Measurements from ENCODE around the gene CDCP1.

Gene CDCP1

DNA sequence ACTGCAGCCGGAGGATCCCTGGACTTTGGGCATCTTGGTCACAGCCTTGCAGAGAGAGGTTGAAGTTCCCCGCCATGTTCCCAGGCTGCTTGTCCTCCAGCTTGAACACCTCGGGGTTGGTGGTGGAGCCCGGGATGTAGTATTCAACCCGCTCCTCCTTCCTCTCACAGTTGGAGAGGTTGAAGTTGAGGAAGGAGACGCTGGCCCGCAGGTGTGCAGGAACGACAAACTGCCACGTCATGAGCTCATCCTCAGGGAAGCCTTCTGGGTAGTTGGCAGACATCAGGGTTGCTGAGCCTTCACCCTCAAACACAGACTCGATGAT is 35.7 kb downstream of the CDCP1 start:
- DNase-seq (ENCODE audit: low read depth), result no peak

DNA sequence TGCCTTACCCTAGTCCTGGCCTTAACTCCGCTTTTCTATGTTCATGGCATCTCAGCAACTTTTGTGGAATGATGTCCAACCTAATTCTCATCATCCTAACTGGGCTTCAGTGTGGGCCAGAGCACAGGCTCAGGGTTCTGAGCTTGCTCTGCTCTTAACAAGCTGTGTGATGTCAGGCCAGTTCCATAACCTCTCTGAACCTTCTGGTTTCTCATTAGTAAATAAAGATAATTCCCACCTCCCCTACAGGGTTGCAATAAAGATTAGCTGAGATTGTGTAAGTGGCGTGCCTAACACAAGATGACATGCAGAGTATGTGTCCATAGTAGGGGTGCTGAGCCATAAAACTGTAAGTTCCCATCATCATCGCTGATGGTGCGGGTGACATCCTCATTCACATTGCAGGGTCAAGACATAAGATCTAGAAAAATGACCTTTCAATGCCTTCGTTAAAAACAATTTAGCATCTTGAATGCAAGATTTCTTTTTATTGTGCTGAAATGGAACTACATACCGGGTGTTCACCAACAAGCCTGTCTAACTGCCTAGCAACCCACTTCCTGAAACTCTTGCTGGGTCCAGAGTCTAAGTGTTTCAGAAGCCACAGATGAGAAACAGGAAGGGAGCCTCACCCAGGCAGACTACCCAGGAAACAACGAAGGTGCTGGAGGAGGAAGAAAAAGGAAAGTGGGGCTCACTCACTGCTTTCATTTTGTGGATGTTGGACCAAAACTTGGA is 36.2 kb downstream of the CDCP1 start:
- peak; percentile 40 for DNase-seq (ENCODE audit: low read depth)

DNA sequence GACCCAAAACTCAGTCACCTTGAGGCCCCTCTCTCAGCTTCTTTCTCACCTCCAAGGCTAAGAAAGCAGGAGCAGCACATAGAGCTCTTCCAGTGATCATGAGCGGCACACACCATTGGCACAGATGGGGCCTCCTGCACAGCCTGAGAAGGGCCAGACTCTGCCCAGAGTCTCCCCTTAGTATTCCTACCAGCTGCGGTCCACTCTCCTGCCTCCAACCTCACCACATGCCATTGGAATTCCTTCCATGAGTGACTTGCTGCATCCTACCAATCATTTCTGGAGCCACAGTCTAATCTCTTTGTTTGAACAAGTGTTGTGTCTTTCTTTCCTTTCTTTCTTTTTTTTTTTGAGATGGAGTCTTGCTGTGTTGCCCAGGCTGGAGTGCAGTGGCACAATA is 39.3 kb downstream of the CDCP1 start:
- peak; percentile 32 for DNase-seq (ENCODE audit: low read depth)

DNA sequence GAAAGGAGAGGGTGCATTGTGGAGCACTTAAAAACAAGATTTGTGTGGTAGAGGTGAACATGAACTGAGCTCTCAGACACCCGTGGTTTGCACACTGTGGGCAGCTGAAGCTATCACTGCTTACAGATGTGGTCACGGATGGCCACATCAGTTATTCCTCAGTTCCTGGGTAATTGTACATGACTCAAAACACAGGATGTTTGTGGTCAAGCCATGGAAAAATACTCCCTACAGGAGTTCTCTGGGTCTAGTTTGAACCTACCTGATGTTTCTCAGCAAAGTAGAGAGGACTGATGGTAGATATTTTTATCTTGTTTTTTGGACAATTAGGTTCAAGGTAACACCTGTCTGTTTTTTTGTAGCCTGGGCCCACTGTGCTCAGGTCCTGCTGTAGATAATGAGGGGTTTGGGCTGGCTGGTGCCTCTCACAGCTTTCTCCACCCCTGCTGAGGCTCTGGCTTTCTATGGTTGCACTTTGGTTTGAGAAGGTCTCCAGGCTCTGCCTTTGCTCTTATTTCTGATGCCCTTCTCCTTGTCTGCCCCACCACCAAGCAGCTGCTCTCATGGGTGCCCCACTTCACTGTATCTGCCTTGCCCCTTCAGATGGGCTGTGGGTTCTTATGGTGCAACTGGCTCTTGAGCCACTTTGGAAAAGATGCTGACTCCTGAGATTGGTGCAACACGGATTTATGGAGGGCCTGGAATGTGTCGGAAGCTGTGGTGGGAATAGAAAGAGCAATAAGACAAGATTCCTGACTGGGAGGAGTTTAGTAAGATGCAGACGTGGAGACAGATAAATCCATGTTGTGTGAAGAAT is 40.1 kb downstream of the CDCP1 start:
- DNase-seq (ENCODE audit: low read depth), result peak; percentile 86

DNA sequence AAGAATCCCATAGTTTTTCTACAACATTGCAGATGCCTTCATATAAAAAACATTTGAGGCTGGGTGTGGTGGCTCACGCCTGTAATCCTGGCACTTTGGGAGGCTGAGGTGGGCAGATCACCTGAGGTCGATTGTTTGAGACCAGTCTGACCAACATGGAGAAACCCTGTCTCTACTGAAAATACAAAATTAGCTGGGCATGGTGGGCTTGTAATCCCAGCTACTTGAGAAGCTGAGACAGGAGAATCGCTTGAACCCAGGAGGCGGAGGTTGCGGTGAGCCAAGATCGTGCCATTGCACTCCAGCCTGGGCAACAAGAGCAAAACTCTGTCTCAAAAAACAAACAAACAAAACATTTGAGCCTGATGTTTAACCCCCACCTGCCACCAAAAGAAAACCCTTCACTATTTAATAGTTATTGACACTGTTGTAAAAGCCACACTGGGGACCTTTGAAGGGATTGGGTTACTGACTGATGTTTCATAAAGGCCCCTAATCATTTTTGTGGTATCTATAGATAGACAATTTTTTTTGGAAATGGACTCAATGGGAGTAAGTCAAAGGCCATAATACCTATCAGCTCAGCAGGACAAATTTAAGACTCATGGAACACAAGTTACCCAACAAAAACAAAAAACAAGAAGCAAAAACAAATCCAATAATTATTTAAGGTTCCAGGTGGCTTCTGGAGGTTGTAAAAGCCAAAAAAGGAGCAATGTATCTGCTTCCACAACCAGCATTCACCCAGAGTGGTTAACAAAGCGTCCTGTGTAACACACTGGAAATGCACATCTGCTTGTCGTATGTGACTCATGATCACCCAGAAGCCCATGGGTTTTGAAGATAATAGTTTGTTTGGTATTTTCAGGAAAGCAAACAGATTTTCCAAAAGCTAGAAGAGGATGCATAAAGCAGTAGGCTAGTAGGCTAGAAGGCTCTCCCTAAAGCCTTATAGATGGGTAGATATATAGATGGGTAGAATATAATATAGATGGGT is 41.2 kb downstream of the CDCP1 start:
- DNase-seq (ENCODE audit: low read depth), result peak; percentile 60

DNA sequence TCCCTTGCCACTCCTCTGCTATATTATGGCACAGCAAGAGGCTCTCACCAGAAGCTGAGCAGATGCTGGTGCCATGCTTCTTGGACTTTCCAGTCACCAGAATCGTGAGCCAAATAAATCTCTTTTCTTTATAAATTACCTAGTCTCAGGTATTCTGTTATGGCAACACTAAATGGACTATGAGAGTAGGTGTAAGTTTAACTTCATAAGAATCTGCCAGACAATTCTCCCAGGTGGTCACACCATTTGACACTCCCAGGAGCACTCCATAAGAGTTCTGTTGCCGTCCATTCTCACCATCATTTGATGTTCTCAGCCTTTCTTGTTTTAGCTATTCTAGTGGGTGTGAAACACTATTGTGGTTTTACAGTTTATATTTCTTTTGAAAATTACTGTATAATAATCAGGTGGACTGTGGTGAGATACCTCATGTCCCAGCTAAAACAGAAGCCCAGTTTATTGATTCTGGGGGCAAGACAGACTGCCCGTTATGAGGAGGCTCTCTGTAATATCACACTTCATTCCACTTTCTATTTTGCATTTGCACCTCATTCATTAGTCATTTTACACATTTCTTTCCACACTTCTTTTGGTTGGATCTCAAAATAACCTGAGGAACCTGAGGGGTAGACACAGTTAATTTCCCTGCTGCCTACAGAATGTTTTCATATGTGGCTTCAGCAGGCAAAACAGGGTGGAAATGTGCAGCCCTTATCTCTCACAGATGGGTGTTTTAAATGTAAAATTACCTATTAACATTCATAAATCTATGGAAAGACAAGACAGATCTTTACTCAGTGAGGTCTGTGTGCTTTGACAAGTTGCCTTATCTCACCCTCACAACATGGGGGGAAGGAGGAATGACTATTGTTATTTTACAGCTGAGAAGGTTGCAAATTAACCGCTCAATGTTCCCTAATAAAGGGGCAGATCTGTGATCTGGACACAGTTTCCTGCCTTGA is 42.1 kb downstream of the CDCP1 start:
- DNase-seq (ENCODE audit: low read depth), result no peak

DNA sequence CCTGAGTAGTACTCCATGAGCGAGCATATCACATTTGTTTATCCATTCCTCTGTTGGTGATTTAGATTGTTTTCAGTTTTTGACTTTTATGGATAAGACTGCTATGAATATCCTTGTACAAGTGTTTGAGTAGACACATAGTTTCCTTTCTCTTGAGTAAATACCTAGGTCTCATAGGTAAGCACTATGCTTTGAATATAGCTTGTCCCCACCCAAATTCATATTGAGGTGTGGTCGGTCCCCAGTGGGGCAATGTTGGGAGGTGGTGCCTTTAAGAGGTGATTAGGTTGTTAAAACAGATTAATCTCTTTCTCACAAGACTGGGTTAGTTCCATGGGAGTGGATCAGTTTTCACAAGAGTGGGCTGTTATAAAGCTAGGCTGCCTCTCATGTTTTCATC is 42.8 kb downstream of the CDCP1 start:
- no peak for DNase-seq (ENCODE audit: low read depth)

DNA sequence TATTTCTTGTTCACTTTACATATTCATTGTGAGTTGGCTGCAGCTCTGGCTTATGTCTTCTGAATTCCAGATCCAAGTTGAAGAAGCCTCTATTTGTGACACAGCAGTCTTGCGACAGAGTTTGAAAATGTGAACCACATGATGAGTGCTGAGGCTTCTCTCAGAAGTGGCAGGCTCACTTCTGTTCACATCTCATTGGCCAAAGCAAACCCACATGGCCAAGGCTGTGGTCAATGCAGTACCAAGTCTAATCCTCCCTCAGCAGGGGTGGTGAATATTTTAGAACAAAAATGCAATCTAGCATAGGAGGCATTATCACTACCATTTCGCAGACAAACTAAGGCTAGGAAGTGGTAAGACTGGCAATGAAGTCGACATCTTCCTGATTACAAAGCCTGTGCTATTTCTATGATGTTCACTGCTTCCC is 45.2 kb downstream of the CDCP1 start:
- peak; percentile 79 for DNase-seq (ENCODE audit: low read depth)

DNA sequence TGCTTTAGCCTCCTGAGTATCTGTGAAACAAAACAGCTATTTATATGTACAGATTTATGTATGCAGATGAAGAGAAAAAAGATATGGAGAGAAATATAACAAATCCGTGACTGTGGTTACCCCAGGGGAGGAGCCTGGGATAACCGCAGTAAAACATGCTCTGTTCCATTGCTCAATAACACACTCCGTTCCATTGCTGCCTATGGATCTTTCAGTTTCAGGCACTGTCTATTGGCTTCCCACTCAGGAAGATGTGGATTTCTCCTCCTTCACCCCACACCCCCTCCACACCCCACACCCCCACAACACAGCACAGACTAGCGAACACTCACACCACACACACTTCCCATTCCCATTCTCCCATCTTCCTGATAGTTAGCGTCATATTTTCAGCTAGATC is 47.9 kb downstream of the CDCP1 start:
- DNase-seq (ENCODE audit: low read depth), result no peak

DNA sequence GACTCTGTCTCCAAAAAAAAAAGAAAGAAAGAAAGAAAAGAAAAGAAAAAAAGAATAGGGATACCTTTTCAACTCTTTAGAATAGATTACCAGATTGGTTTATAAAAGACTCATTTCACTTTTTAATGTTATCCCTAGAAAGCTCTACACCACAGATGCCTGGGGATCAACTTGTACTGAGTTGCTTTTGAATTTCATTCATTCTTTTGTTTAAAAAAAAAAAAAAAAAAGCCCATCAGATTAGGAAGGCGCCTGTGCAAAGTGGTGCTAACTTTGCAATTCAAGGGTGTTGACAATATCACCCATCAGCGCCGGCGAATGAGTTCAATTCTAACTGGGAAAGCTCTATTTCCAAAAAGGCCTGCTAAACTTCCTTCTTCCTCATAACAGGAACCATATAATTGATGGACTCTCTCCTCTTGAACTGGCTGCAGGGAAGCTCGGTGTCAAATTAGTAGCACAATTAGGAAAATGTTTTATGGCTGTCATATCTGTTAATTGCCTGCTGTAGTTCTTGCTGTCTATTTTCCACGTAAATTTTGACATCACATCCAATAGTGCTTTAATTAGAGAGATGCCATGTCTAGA is 48.8 kb downstream of the CDCP1 start:
- no peak for DNase-seq (ENCODE audit: low read depth)

DNA sequence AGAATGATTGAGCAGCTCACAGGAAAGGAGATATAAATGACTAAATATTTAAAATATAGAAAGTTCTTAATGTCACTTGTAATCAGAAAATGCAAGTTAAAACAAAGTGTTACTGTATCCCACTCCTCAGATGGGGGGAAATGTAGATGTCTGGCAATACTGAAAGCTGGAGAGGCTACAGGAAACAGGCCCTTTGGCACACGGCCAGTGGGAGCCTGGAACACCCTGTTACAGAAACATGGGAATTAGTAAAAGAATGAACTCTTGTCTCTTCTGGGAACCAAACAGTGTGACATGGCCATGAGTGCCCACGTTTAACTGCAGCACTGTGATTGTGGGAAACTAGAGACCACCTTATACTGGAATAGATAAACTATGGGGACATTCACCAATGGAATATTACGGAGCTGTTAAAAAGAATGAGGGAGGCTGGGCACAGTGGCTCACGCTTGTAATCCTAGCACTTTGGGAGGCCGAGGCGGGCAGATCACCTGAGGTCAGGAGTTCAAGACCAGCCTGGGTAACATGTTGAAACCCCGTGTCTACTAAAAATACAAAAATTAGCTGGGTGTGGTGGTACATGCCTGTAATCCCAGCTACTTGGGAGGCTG is 50.2 kb downstream of the CDCP1 start:
- peak; percentile 54 for DNase-seq (ENCODE audit: low read depth)

DNA sequence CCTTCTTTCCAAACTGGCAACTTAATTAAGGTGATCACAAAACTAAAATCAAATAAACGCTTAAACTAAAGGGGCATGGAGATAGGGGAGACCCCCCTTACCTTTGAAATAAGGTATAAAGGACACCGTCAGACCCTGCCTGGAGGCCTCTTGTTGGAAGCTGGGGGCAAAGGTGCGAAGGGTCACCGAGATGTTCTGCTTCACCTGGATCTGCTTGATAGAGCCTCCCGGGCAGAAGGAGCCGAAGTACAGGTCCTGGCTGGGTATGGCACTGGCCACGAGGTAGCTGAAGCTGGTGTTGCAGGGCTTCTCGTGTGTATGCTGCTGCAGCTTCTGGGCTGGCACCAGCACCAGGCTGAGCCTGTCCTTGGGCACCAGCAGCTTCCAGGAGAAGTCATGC is 53.0 kb downstream of the CDCP1 start:
- no peak for DNase-seq (ENCODE audit: low read depth)

DNA sequence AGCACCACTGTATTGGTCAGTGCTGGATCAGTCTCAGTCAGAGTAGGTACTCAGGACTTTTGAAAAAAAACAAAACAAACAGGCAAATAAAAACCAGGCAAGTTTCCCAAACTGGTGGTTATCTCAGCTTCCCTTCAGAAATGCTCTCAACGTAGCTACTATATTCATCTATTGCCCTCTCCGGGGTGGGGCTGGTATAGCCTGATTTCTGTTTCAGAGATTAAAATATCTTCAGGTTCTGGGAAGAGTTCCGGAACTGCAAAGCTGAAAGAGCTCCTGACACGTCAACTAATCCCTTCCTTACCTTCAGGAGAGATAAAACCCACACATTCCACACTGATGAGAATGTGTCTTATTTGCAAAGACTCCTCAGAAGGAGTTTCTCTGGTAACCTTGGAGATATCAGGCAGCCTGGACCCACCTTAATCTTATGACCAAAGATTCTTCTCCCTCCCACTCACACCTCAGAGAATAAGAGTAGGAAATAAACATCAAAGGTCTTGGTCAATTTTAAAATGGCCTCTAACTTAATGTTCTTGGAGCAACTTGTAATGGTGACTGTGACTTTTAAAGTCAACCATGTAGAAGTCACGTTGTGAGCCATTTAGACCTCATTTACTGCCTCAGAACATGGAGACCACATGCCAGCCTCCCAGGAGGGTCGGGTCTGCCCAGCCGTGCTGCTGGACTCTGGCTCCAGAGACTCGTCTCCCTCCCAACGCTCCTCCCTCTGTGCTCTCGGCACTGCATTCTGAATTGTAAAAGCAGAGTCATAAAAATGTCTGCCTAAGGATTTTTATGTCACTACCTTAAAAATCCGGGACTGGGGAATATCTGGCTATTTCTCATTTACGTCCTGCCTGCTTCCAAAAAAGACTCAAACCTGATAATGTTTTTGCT is 53.8 kb downstream of the CDCP1 start:
- peak; percentile 82 for DNase-seq (ENCODE audit: low read depth)

DNA sequence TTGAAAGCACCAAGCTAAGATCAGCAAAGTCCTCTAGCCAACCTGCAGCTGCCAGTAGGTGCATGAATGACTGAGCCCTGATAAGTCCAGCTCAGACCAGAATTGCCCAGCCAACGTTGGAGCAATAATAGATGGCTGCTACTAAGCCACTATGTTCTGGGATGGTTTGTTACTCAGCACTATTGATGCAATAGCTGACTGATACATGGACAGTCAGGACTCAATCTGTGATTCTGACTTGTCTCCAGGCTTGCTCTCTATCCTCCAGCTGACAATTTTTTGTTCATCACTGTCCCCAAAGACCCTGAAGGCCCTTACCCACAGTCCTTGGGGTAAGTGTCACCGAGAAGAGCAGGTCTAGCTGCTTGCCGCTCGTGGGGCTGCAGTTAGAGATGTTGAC is 55.3 kb downstream of the CDCP1 start:
- DNase-seq (ENCODE audit: low read depth), result no peak

DNA sequence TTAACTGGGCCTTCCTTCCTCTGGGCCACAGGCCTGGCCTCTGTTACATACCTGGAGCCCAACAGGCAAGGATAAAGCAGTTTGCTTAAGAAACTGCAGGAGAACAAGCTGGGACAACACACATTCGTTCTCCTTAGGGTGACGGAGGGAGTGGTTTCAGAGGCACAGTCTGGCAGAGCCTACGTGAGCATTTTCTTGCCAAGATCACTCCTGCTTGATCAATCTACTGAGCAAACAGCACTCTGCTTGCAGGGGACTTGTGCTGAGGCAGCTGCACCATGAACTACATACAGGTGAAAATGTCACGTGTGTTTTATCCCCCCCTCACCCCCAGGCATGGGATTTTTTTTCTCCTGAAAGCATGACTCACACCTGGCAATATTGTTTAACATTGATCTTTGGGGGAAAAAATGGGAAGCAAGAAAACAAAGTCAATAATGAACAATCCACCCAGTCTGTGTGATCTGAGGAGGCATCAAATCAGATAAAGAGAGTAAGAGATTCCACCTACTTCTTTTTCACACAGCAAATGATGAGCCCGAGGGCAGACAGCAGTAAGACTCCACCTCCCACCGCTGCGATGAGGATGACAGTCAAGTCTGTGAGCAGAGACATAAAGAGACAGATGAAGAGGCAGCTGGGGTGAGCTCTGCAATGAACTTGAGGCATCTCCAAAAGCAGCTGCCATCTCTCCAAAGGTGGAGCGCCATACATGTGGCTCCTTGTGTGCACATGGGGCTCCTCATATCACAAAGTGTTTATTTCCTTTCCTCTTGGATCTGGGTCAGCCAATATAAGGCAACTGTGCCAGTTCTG is 57.4 kb downstream of the CDCP1 start:
- no peak for DNase-seq (ENCODE audit: low read depth)

DNA sequence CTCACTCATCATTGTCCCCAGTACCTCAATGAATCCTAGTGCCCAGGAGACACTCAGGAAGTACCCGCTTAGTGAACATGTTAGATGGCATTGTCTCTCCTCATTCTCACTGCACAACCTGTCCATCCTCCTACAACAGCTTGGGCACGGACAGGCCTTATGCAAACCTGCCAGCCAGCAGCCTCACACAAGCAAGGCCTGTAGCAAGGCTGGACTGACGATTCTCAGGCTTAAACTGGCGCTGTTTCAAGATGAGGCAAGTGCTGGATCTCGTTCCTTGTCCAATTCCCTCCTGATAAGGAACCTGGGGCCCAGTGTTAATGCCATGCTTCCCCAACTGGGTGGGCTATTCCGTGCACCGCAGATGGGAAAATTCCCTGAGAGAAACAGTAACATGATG is 59.0 kb downstream of the CDCP1 start:
- DNase-seq (ENCODE audit: low read depth), result no peak

DNA sequence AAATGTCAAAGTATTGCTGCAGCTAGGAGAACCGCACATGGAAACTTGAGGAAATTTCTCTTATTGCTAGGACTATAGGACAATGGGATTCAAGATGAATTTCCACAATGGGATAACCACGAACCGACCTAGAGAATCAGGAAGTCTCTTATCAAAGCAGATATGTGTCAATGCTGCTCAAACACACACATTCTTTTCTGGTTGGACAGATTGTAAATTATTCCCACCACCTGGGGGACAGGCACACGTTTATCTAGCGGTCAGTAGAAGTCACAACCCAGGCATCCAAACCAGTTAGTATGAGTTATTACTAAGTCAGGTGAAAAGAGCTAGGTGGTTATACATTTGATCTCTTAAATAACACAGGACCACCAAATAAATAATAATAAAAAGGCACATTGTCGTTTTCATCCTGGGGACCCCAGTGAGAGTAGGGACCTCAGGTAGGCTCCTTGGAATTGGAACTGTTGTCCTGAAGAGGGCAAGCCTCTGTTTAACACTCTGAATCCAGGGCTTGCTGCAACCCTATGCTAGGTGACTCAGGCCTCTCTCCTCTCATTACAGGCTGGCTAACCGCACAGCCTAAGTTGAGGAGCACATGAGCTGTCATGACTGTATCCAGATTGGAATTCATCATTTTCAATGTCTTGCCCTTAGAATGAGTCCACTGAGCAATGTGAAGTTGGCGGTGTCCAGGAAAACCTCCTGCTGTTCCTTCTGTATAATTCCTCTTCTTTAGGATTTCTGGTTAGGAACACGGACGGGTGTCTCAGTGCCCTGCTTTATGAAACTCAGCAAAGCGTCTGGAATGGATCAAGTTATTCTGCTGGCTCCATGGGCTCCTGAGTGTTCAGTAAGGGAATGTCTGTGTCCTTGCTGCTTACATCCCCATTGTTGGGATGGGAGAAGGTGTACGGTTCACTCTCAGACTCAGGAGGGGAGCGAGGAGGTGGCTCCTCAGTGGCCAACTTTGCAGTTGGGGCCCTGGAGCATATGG is 61.1 kb downstream of the CDCP1 start:
- DNase-seq (ENCODE audit: low read depth), result peak; percentile 96
